ENCODE results near the gene TMEM141. TPM values are rescaled to one million over a fixed set of nuclear protein-coding genes. Genes with fewer than 3 reads are reported as not detected.

TMEM141 gene
- polyA plus RNA-seq, 1 donor (not counting 4 experiments of a cell fraction or from before 2014, with no cell fraction given): 85.5 TPM

GRCh38 chr9:136762221-136762691 is 28.9 kb upstream of the TMEM141 start:
- Histone ChIP-seq H3K79me2 (ENCODE audit: control insufficient read depth, insufficient read depth, low read length) (no peaks in the 10 kb centered on the region), H3K36me3 (ENCODE audit: control insufficient read depth in 2 of 2, extremely low read depth in 1 of 2, insufficient read depth in 2 of 2, low read length in 2 of 2) (no peaks in the 10 kb centered on the region), H3K4me2 (ENCODE audit: control insufficient read depth, extremely low read depth, insufficient read depth, low read depth, low read length) (no peak overlapping the region), H3K4me1 (ENCODE audit: control insufficient read depth, extremely low read depth, insufficient read depth, low read length) (no peaks in the 10 kb centered on the region), H3K27ac (ENCODE audit: control insufficient read depth, insufficient read depth, low read length) (no peak overlapping the region), H3K4me3 (ENCODE audit: control insufficient read depth in 2 of 3, extremely low read depth in 1 of 3, insufficient read depth in 2 of 3, low read depth in 1 of 3, low read length in 3 of 3) (no peak overlapping the region), H3K27me3 (ENCODE audit: control insufficient read depth, extremely low read depth, insufficient read depth, low read length) (peaks cover 18% of the 10 kb centered on the region), H4K20me1 (ENCODE audit: control insufficient read depth, extremely low read depth, insufficient read depth, low read length) (no peaks in the 10 kb centered on the region), H3K9me3 (ENCODE audit: control insufficient read depth, low read depth, low read length) (no peaks in the 10 kb centered on the region), H2AFZ (ENCODE audit: control insufficient read depth, low read length) (no peak overlapping the region), H3K9me1 (ENCODE audit: control insufficient read depth, extremely low read depth, insufficient read depth, low read length) (no peaks in the 10 kb centered on the region), H3K9ac (ENCODE audit: control insufficient read depth, extremely low read depth, insufficient read depth, low read length) (no peak overlapping the region)
- no peak for FAIRE-seq
- dilution Hi-C loops (cut with MboI; ENCODE audit: extremely low pct_ligation_motif_present, low sequenced_read_pairs): no loop called here
- TF ChIP-seq EZH2 (IDR thresholded peaks at IDR 0.05; ENCODE audit: low read length) (no peak), CTCF (optimal IDR thresholded peaks at IDR 0.05 in 1 of 3, IDR thresholded peaks at IDR 0.05 in 1 of 3, conservative IDR thresholded peaks at IDR 0.05 in 1 of 3; ENCODE audit: extremely low read depth in 1 of 3, insufficient read depth in 2 of 3, low read length in 3 of 3) (no peak)
- DNase-seq (ENCODE audit: low read depth, low spot score): no peak

GRCh38 chr9:136762915-136763648 is 28.1 kb upstream of the TMEM141 start:
- dilution Hi-C loops (cut with MboI; ENCODE audit: extremely low pct_ligation_motif_present, low sequenced_read_pairs): no loop called here
- no peak overlapping the region for H2AFZ ChIP-seq (ENCODE audit: control insufficient read depth, low read length)
- no peak overlapping the region for H3K9ac ChIP-seq (ENCODE audit: control insufficient read depth, extremely low read depth, insufficient read depth, low read length)
- peaks cover 23% of the 10 kb centered on the region for H3K27me3 ChIP-seq (ENCODE audit: control insufficient read depth, extremely low read depth, insufficient read depth, low read length)
- no peaks in the 10 kb centered on the region for H3K9me3 ChIP-seq (ENCODE audit: control insufficient read depth, low read depth, low read length)
- no peak for TF ChIP-seq CTCF (optimal IDR thresholded peaks at IDR 0.05 in 1 of 3, IDR thresholded peaks at IDR 0.05 in 1 of 3, conservative IDR thresholded peaks at IDR 0.05 in 1 of 3; ENCODE audit: extremely low read depth in 1 of 3, insufficient read depth in 2 of 3, low read length in 3 of 3)
- no peak for TF ChIP-seq EZH2 (IDR thresholded peaks at IDR 0.05; ENCODE audit: low read length)
- H3K79me2 ChIP-seq (ENCODE audit: control insufficient read depth, insufficient read depth, low read length): no peaks in the 10 kb centered on the region
- DNase-seq (ENCODE audit: low read depth, low spot score): no peak
- H3K9me1 ChIP-seq (ENCODE audit: control insufficient read depth, extremely low read depth, insufficient read depth, low read length): no peaks in the 10 kb centered on the region
- FAIRE-seq: no peak
- no peak overlapping the region for H3K27ac ChIP-seq (ENCODE audit: control insufficient read depth, insufficient read depth, low read length)
- no peaks in the 10 kb centered on the region for H4K20me1 ChIP-seq (ENCODE audit: control insufficient read depth, extremely low read depth, insufficient read depth, low read length)
- no peaks in the 10 kb centered on the region for H3K4me1 ChIP-seq (ENCODE audit: control insufficient read depth, extremely low read depth, insufficient read depth, low read length)
- H3K4me2 ChIP-seq (ENCODE audit: control insufficient read depth, extremely low read depth, insufficient read depth, low read depth, low read length): no peak overlapping the region
- H3K36me3 ChIP-seq (ENCODE audit: control insufficient read depth in 2 of 2, extremely low read depth in 1 of 2, insufficient read depth in 2 of 2, low read length in 2 of 2): no peaks in the 10 kb centered on the region
- H3K4me3 ChIP-seq (ENCODE audit: control insufficient read depth in 2 of 3, extremely low read depth in 1 of 3, insufficient read depth in 2 of 3, low read depth in 1 of 3, low read length in 3 of 3): no peak overlapping the region
